Keratinocyte (primary cell): ENCODE data around the gene EFCAB13. TPM values are rescaled to one million over a fixed set of nuclear protein-coding genes. Genes with fewer than 3 reads are reported as not detected.

ENCODE experiments used
- DNase-seq: peaks from one replicate; pipeline ENCODE4 v3.0.0-alpha.2; 2011; ENCODE audit warnings: low read depth, missing footprints, low spot score
- FAIRE-seq: peaks from 2 replicates; lab custom pipeline; 2011; peaks lifted over from hg19 to GRCh38; lab: Jason Lieb, UNC
- H2AFZ ChIP-seq: 2 replicates; pipeline ENCODE4 v1.6.0; 2012; ENCODE audit warnings: low read length, control low read depth, inconsistent platforms; ENCODE audit not compliant: control insufficient read depth
- H3K27ac ChIP-seq: 2 replicates; pipeline ENCODE4 v1.5.1; 2011; ENCODE audit warnings: low read length; ENCODE audit not compliant: control insufficient read depth, insufficient read depth
- H3K27me3 ChIP-seq: 3 replicates; pipeline ENCODE4 v1.6.0; 2011; ENCODE audit warnings: low read length; ENCODE audit not compliant: control insufficient read depth, insufficient read depth; ENCODE audit errors: extremely low read depth
- H3K36me3 ChIP-seq, 2 experiments: 2 replicates in 1 of 2; 3 replicates in 1 of 2; pipeline ENCODE4 v1.5.1; 2011; ENCODE audit warnings: low read length in 2 of 2, mild to moderate bottlenecking in 1 of 2; ENCODE audit not compliant: control insufficient read depth in 2 of 2, insufficient read depth in 2 of 2; ENCODE audit errors: extremely low read depth in 1 of 2
- H3K4me1 ChIP-seq: 3 replicates; pipeline ENCODE4 v1.5.1; 2011; ENCODE audit warnings: low read length; ENCODE audit not compliant: control insufficient read depth, insufficient read depth; ENCODE audit errors: extremely low read depth
- H3K4me2 ChIP-seq: 3 replicates; pipeline ENCODE4 v1.6.0; 2011; ENCODE audit warnings: low read depth, low read length; ENCODE audit not compliant: control insufficient read depth, insufficient read depth; ENCODE audit errors: extremely low read depth
- H3K4me3 ChIP-seq, 3 experiments: fragments of 200-600 bp in 1 of 3; sonication (generic) in 1 of 3; 2 replicates in 2 of 3; 3 replicates in 1 of 3; pipeline ENCODE4 v1.5.1; 2011 to 2016; ENCODE audit warnings: low read length in 3 of 3, mild to moderate bottlenecking in 3 of 3, control low read depth in 2 of 3, inconsistent platforms in 1 of 3, low read depth in 1 of 3, mixed read lengths in 1 of 3, mixed run types in 1 of 3, moderate library complexity in 1 of 3; ENCODE audit not compliant: control insufficient read depth in 2 of 3, insufficient read depth in 2 of 3; ENCODE audit errors: extremely low read depth in 1 of 3
- H3K79me2 ChIP-seq: 2 replicates; pipeline ENCODE4 v1.6.0; 2012; ENCODE audit warnings: low read length; ENCODE audit not compliant: control insufficient read depth, insufficient read depth
- H3K9ac ChIP-seq: 3 replicates; pipeline ENCODE4 v1.6.0; 2011; ENCODE audit warnings: low read length; ENCODE audit not compliant: control insufficient read depth, insufficient read depth; ENCODE audit errors: extremely low read depth
- H3K9me1 ChIP-seq: 3 replicates; pipeline ENCODE4 v1.6.0; 2011; ENCODE audit warnings: low read length; ENCODE audit not compliant: control insufficient read depth, insufficient read depth; ENCODE audit errors: extremely low read depth
- H3K9me3 ChIP-seq: 2 replicates; pipeline ENCODE4 v1.5.1; 2012; ENCODE audit warnings: low read depth, low read length; ENCODE audit not compliant: control insufficient read depth
- H4K20me1 ChIP-seq: 3 replicates; pipeline ENCODE4 v1.6.0; 2011; ENCODE audit warnings: low read length; ENCODE audit not compliant: control insufficient read depth, insufficient read depth; ENCODE audit errors: extremely low read depth
- EZH2 ChIP-seq: IDR thresholded peaks from one replicate; pipeline ENCODE4 v1.6.1; 2012; ENCODE audit warnings: inconsistent platforms, mild to moderate bottlenecking, low read length, moderate library complexity
- dilution Hi-C: fragments of 300-500 bp; cut with MboI; formaldehyde crosslinking; loops from one replicate; pipeline ENCODE4 v1.7.0; 2020; ENCODE audit warnings: low sequenced_read_pairs; ENCODE audit not compliant: extremely low pct_ligation_motif_present
- polyA minus RNA-seq, 3 experiments: library from RNA; depleted of rRNA, polyadenylated mRNA; stranded (reverse); fragments of >200 nt; gene quantifications; 1 replicate in 1 of 3; 2 replicates in 1 of 3; 3 replicates in 1 of 3; pipeline ENCODE4 v1.2.3, GENCODE V29; 2011
- polyA plus RNA-seq, 5 experiments: library from polyadenylated mRNA; depleted of rRNA in 3 of 5; stranded (reverse) in 3 of 5; stranded (forward) in 1 of 5; unstranded in 1 of 5; fragments of >200 nt; gene quantifications; 1 replicate in 1 of 5; 2 replicates in 3 of 5; 3 replicates in 1 of 5; pipeline versions ENCODE4 v1.2.1 to v1.2.3, GENCODE V29; 2011 to 2012; ENCODE audit warnings: missing spikeins in 2 of 5, low read depth in 1 of 5, low replicate concordance in 1 of 5
- TF ChIP-seq, protein P1 (sequence below), 3 experiments: IDR thresholded peaks in 1 of 3; conservative IDR thresholded peaks in 1 of 3; optimal IDR thresholded peaks in 1 of 3; 2 replicates in 2 of 3; 3 replicates in 1 of 3; pipeline versions ENCODE3 to v1.5.1; 2011; ENCODE audit warnings: low read length in 3 of 3, mild to moderate bottlenecking in 3 of 3, moderate library complexity in 2 of 3, control low read depth in 1 of 3, inconsistent platforms in 1 of 3; ENCODE audit not compliant: insufficient read depth in 2 of 3; ENCODE audit errors: extremely low read depth in 1 of 3

Gene EFCAB13, protein sequence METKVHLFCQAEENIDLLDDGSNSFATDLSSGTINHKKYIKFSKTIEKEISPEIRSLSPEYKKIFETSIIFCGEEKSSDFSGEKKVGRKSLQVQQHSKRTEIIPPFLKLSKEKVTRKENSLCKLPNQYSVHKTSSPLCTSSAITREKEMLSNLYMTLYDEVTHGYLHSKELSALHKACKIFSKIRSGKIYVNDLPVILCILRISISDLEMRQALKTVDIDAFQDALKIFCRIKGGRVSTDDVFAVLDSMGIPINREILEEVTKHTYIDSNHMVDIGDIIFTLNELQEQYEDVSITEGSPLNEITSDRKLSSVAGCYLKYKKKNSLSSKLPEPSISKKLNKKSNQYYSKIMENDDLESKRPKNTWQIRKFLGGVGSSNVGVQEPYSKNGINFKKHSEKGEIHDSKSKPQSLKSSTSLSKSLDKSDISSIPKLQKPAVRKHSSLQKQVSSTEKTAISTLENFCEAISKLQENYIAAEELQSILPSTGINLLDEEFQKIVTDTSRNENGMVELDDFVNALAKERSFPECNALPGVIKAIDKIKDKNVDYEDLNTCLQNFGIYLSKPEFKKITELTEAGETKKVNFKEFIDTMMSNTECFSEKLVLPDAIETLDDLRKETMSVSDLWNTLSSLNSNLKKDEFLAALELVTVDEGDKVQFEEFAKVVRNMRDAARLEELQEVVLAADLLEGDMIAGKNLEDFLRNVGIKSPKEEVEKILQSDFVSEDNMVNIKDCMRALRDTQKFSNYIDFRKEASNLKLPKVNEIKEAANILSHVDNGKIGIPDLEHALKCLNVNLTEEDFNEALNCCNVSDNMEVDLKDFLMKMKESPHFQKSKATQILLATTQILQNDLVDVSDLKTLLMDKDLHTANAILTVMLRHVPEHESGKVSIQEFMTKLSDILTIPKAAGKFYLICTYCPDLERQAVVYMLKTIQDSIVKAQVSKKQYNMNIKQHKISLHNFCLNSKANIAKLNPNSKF
- polyA plus RNA-seq (0.19 to 0.64 TPM (median 0.63 TPM) in 3 replicates), polyA minus RNA-seq (0.59 to 1.4 TPM in 2 of 3 replicates, not detected in the other)
- 2.1 TPM for polyA plus RNA-seq (2011; ENCODE audit: low read depth)
- 0.14 and 0.39 TPM in 2 replicates for polyA plus RNA-seq (2011; cell fraction: cytosol; rRNA removed)
- polyA plus RNA-seq (2011; cell fraction: nucleus; rRNA removed): 1.1 and 1.4 TPM in 2 replicates
- 0.29 and 0.89 TPM in 2 replicates for polyA plus RNA-seq (2012; ENCODE audit: low replicate concordance)
- polyA minus RNA-seq (2011; cell fraction: cytosol; rRNA and poly(A)+ RNA removed): 0.96 TPM
- polyA minus RNA-seq (2011; cell fraction: nucleus; rRNA and poly(A)+ RNA removed): 1.7 and 3.9 TPM in 2 replicates

GRCh38 chr17:47323382-47324223, at the start of gene EFCAB13:
Gene EFCAB13 (plus strand): TSS chr17:47323955. CDS start chr17:47328354, 4,399 bp downstream.
- Histone ChIP-seq H3K4me3 (peak within 1 kb of the TSS; percentile 56 to 84 (median 69)), H3K4me1 (peaks cover 4% of the 10 kb centered on the region), H3K9ac (peak within 1 kb of the TSS; percentile 68), H2AFZ (peak within 1 kb of the TSS; percentile 98), H3K27ac (no peak within 1 kb of the TSS), H3K4me2 (peak within 1 kb of the TSS; percentile 99), H3K79me2 (no peaks in the 10 kb centered on the region), H3K36me3 (no peaks in the 10 kb centered on the region), H3K9me3 (no peaks in the 10 kb centered on the region), H3K9me1 (no peaks in the 10 kb centered on the region), H4K20me1 (no peaks in the 10 kb centered on the region), H3K27me3 (no peaks in the 10 kb centered on the region)
- TF ChIP-seq EZH2: no peak
- TF ChIP-seq, protein P1, sequence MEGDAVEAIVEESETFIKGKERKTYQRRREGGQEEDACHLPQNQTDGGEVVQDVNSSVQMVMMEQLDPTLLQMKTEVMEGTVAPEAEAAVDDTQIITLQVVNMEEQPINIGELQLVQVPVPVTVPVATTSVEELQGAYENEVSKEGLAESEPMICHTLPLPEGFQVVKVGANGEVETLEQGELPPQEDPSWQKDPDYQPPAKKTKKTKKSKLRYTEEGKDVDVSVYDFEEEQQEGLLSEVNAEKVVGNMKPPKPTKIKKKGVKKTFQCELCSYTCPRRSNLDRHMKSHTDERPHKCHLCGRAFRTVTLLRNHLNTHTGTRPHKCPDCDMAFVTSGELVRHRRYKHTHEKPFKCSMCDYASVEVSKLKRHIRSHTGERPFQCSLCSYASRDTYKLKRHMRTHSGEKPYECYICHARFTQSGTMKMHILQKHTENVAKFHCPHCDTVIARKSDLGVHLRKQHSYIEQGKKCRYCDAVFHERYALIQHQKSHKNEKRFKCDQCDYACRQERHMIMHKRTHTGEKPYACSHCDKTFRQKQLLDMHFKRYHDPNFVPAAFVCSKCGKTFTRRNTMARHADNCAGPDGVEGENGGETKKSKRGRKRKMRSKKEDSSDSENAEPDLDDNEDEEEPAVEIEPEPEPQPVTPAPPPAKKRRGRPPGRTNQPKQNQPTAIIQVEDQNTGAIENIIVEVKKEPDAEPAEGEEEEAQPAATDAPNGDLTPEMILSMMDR (optimal IDR thresholded peaks at IDR 0.05 in 1 of 3, IDR thresholded peaks at IDR 0.05 in 1 of 3, conservative IDR thresholded peaks at IDR 0.05 in 1 of 3; ENCODE audit: extremely low read depth in 1 of 3, insufficient read depth in 2 of 3, low read length in 3 of 3): peak in 1 of 3 experiments; percentile 27
- dilution Hi-C loops: no loop called here
- no peak for FAIRE-seq
- peak; percentile 9 for DNase-seq
